Activated CD8-positive, alpha-beta memory T cell treated with anti-CD3 and anti-CD28 coated beads, Interleukin-2, amount 10 ng/mL, durations not matched to agents 7 days and 5 days (primary cell): ENCODE measurements around the gene EMP3. TPM values are rescaled to one million over a fixed set of nuclear protein-coding genes. Genes with fewer than 3 reads are reported as not detected.
A peak's percentile ranks its signal among the peaks of the same experiment; 100 is the strongest.
"Not testable (repeated sequence)": the region's sequence is repeated elsewhere in the genome, so short reads cannot be mapped to it uniquely, and the experiment has no call there.

Experiments used
- ATAC-seq: fragments of 150-1000 bp; cut with Tn5 transposase; one replicate; pipeline ENCODE4 v1.10.0; 2021; ENCODE audit warnings: moderate library complexity
- CTCF ChIA-PET: fragments of 350-600 bp; sonication (Branson Sonifier 250); formaldehyde crosslinking; loops from one replicate; lab custom pipeline; 2021; ENCODE audit warnings: antibody characterized with exemption; lab: Charles Lee
- DNase-seq: peaks from one replicate; pipeline ENCODE4 v3.0.0-alpha.2; 2020
- H3K27ac Mint-ChIP-seq: one replicate; pipeline ENCODE4 v1.8.0; 2021; ENCODE audit warnings: mild to moderate bottlenecking, mixed read lengths
- H3K27me3 Mint-ChIP-seq: one replicate; pipeline ENCODE4 v1.8.0; 2021; ENCODE audit warnings: mixed read lengths
- H3K36me3 Mint-ChIP-seq: one replicate; pipeline ENCODE4 v1.8.0; 2021; ENCODE audit warnings: mild to moderate bottlenecking, mixed read lengths
- H3K4me1 Mint-ChIP-seq: one replicate; pipeline ENCODE4 v1.8.0; 2021; ENCODE audit warnings: mixed read lengths
- H3K4me3 Mint-ChIP-seq: one replicate; pipeline ENCODE4 v1.8.0; 2021; ENCODE audit warnings: mild to moderate bottlenecking, moderate library complexity, mixed read lengths
- H3K9me3 Mint-ChIP-seq: one replicate; pipeline ENCODE4 v1.8.0; 2022; ENCODE audit warnings: low read depth, mixed read lengths
- total RNA-seq, 2 experiments: library from RNA; stranded (reverse); gene quantifications; one replicate each; pipeline ENCODE4 v1.2.3, GENCODE V29; 2021

EMP3 gene
- total RNA-seq, 2 experiments from 2014 or later, result 291 to 294 TPM

GRCh38 chr19:48359123-48359522, 33.8 kb downstream of the EMP3 start:
- Mint-ChIP-seq H3K4me1 (peaks cover 8% of the 10 kb centered on the region), H3K4me3 (no peak overlapping the region), H3K27me3 (no peaks in the 10 kb centered on the region), H3K27ac (no peak overlapping the region), H3K9me3 (no peaks in the 10 kb centered on the region), H3K36me3 (peaks cover 4% of the 10 kb centered on the region)
- DNase-seq, result no peak
- CTCF ChIA-PET, result interaction anchor here (1.8 kb wide), 1 partner anchor 45 kb away, joined by 7 read pairs; no protein-coding TSS in a partner anchor
- no peak for ATAC-seq

GRCh38 chr19:48361912-48362311, 36.6 kb downstream of the EMP3 start:
- Mint-ChIP-seq H3K27ac (no peak overlapping the region), H3K4me1 (peaks cover 16% of the 10 kb centered on the region), H3K4me3 (no peak overlapping the region), H3K27me3 (no peaks in the 10 kb centered on the region), H3K9me3 (no peaks in the 10 kb centered on the region), H3K36me3 (peaks cover 4% of the 10 kb centered on the region)
- DNase-seq, result no peak
- CTCF ChIA-PET, result interaction anchor here (0.6 to 5.1 kb wide), 3 partner anchors 25 to 29 kb away, joined by 3 to 36 read pairs (median 28); partner anchors contain the start of gene KDELR1
- ATAC-seq, result no peak

DNA sequence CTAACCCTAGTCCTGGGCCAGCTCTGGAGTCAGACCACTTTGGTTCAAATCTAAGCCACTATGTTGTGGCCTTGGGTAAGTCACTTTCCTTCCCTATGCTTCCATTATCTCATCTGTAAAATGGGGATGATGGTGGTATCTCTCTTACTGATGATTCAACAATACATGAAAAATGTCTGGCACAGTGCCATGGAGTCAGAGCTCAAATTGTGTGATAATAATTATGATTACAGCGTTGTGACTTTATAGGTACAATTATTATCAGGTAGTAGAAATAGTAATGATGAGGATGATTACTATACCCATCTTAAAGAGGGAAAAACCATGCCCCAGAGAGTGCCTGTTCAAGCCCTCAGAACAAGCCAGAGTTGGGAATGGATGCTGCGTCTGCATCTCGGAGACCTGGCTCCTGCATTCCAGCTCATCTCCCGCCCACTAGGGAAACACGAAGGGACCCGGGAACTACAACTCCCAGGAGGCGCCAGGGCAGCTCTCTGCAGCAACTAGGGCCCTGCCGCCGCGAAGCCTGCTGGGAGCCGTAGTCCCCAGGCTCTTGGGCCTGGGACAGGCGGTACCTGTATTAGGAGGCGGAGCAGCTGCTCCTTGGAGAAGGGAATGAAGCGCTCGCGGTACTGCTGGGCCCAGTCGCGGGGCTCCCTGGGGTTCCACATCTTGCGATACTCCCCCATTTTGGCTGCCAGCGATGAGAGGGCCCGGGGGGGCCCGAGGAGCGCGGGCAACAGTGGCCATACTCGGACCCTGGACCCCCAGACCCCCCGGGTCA, 37.6 kb downstream of the EMP3 start:
- H3K36me3 Mint-ChIP-seq, result peaks cover 4% of the 10 kb centered on the region
- DNase-seq, result peak; percentile 96
- H3K27ac Mint-ChIP-seq, result peak overlapping the region; percentile 92
- peak; percentile 69 for ATAC-seq
- no peaks in the 10 kb centered on the region for H3K9me3 Mint-ChIP-seq
- H3K27me3 Mint-ChIP-seq, result no peaks in the 10 kb centered on the region
- H3K4me1 Mint-ChIP-seq, result peaks cover 16% of the 10 kb centered on the region
- H3K4me3 Mint-ChIP-seq, result peak overlapping the region; percentile 81
- CTCF ChIA-PET, result interaction anchor here (0.6 to 5.1 kb wide), 14 partner anchors 9 to 225 kb away, joined by 3 to 36 read pairs (median 5); partner anchors contain the start of gene KDELR1

DNA sequence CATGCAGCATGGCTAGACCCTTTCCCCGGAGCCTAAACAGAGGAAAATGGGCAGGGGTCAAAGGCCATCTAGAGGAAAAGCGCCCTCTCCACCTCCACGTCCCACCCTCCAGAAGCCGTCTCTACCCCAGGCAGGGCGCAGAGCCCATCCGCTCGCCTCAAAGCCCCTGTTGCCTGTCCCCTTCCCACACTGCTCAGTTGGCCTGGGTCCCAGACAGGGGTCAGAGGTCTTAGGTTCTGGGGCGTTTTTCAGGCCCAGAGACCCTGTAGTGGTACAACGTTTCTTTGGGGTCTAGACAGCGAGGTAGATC, 38.1 kb downstream of the EMP3 start:
- peaks cover 16% of the 10 kb centered on the region for H3K4me1 Mint-ChIP-seq
- DNase-seq (no peak), ATAC-seq (peak; percentile 6)
- H3K4me3 Mint-ChIP-seq, result peak overlapping the region; percentile 81
- H3K36me3 Mint-ChIP-seq, result peaks cover 3% of the 10 kb centered on the region
- no peaks in the 10 kb centered on the region for H3K9me3 Mint-ChIP-seq
- H3K27me3 Mint-ChIP-seq, result no peaks in the 10 kb centered on the region
- CTCF ChIA-PET, result interaction anchor here (0.7 to 5.1 kb wide), 13 partner anchors 9 to 225 kb away, joined by 3 to 36 read pairs (median 5); partner anchors contain the start of gene KDELR1
- H3K27ac Mint-ChIP-seq, result peak overlapping the region; percentile 92

- ATAC-seq (peak; percentile 90), DNase-seq (peak; percentile 100)
- Mint-ChIP-seq H3K4me3 (peak within 1 kb of the TSS; percentile 81), H3K27me3 (no peaks in the 10 kb centered on the region), H3K36me3 (peaks cover 1% of the 10 kb centered on the region), H3K4me1 (peaks cover 16% of the 10 kb centered on the region), H3K9me3 (no peaks in the 10 kb centered on the region), H3K27ac (peak within 1 kb of the TSS; percentile 92)
- CTCF ChIA-PET, result interaction anchor here (0.5 to 5.1 kb wide), 15 partner anchors 10 to 225 kb away, joined by 3 to 36 read pairs (median 5); partner anchors contain the start of gene KDELR1
Measured at GRCh38 chr19:48363810-48364597, 38.7 kb downstream of the EMP3 start, which contains the start of the genes SYNGR4 and TMEM143. Gene SYNGR4 (plus strand): TSS chr19:48364367. CDS start chr19:48365843, 1,476 bp downstream. Gene TMEM143 (minus strand): TSS chr19:48363940. CDS start chr19:48363920, 20 bp downstream.

DNA sequence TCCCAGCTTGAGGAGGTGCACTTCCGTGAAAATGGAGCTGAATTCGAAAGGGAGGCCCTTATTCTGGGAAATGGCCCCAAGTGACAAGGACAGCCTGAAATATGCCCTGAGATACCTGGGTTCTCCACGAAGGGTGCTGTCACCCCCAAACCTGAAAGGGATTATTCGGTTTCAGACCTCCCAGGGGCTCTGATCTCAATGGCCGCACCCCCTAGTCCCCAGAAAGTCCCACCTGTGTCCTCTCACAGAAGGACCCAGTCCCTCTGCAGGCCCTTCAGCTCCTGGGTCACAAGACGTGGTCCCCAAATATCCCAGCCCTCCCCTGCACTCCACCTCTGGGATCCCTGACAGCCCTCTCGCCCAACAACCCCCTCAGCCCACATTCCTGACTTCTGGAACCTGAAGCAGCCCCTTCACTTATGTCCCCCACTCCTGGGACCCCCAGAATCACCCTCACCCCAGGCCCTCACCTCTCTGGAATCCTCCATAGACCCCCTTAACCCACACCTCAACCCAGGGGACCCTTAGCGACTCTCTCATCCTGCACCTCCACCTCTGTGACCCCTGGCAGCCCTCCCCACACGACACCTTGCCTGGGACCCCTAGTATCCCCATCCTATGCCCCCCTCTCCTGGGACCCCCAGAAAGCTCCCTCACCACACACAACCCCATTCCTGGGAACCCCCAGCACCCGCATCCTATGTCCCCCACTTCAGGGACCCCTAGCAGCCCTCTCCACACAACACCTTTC, 39.4 kb downstream of the EMP3 start:
- CTCF ChIA-PET, result interaction anchor here (0.5 to 5.1 kb wide), 10 partner anchors 14 to 224 kb away, joined by 3 to 36 read pairs (median 5); partner anchors contain the start of gene KDELR1
- Mint-ChIP-seq H3K4me3 (peak overlapping the region; percentile 81), H3K27ac (peak overlapping the region; percentile 92)

DNA sequence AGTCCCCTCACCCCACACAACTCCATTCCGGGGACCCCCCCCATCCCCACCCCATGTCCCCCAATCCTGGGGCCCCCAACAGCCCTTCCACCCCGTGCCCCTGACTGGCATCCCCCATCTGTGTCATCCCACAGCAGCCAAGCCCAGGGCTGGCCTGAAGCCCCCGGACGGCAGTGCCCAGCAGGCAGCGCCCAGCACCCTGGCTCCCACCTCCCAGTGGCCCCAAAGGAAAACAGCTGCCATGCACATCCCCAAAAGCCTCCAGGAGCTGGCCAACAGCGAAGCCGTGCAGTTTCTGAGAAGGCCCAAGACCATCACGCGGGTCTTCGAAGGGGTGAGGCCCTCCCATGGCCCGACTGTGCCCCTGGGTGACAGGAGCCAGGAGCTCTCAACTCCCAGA, 40.2 kb downstream of the EMP3 start:
- CTCF ChIA-PET, result interaction anchor here (0.7 kb wide), 1 partner anchor 26 kb away, joined by 3 read pairs; the partner anchor contains the start of gene KDELR1
- ATAC-seq, result no peak
- H3K9me3 Mint-ChIP-seq, result no peaks in the 10 kb centered on the region
- H3K27me3 Mint-ChIP-seq, result no peaks in the 10 kb centered on the region
- H3K4me1 Mint-ChIP-seq, result peaks cover 16% of the 10 kb centered on the region
- peak overlapping the region; percentile 24 for H3K27ac Mint-ChIP-seq
- H3K4me3 Mint-ChIP-seq, result no peak overlapping the region
- H3K36me3 Mint-ChIP-seq, result peaks cover 1% of the 10 kb centered on the region
- DNase-seq, result no peak

More for the DNA sequence above, 39.4 kb downstream of the EMP3 start:
- Mint-ChIP-seq H3K27me3 (no peaks in the 10 kb centered on the region), H3K36me3 (peaks cover 1% of the 10 kb centered on the region), H3K9me3 (no peaks in the 10 kb centered on the region), H3K4me1 (peaks cover 16% of the 10 kb centered on the region)
- ATAC-seq (no peak), DNase-seq (no peak)

- ATAC-seq, result no peak
Measured at GRCh38 chr19:48367855-48368254, 42.5 kb downstream of the EMP3 start.

DNA sequence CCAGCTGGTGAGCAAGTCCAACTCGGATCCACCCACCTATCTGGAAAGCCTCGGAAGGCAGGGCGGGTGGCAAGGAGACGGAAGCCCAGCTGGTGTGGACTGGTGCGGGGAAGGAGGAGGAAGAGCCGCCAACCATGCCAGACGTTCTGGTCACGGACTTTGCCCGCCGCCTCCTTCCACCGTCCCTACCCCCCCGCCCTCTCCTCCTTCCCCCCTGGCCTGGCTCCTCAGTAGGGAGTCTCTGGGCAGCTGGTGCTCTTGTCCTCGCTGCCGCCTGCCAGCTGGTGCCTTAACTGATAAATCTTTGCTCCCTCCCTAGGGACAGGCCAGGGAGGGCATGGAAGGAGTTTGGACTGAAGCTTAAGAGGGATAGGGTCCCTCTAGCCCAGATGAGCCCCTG, 43.6 kb downstream of the EMP3 start:
- H3K4me1 Mint-ChIP-seq, result peaks cover 7% of the 10 kb centered on the region
- no peaks in the 10 kb centered on the region for H3K27me3 Mint-ChIP-seq
- H3K27ac Mint-ChIP-seq, result no peak overlapping the region
- no peaks in the 10 kb centered on the region for H3K36me3 Mint-ChIP-seq
- CTCF ChIA-PET, result no interaction called here
- no peaks in the 10 kb centered on the region for H3K9me3 Mint-ChIP-seq
- DNase-seq, result no peak
- ATAC-seq, result no peak
- H3K4me3 Mint-ChIP-seq, result no peak overlapping the region

More at GRCh38 chr19:48367855-48368254, 42.5 kb downstream of the EMP3 start:
- H3K27me3 Mint-ChIP-seq, result no peaks in the 10 kb centered on the region
- DNase-seq, result no peak
- no peak overlapping the region for H3K4me3 Mint-ChIP-seq
- H3K9me3 Mint-ChIP-seq, result no peaks in the 10 kb centered on the region
- H3K4me1 Mint-ChIP-seq, result peaks cover 10% of the 10 kb centered on the region
- CTCF ChIA-PET, result interaction anchor here (0.6 kb wide), 1 partner anchor 23 kb away, joined by 3 read pairs; the partner anchor contains the start of gene KDELR1
- no peak overlapping the region for H3K27ac Mint-ChIP-seq
- no peaks in the 10 kb centered on the region for H3K36me3 Mint-ChIP-seq

DNA sequence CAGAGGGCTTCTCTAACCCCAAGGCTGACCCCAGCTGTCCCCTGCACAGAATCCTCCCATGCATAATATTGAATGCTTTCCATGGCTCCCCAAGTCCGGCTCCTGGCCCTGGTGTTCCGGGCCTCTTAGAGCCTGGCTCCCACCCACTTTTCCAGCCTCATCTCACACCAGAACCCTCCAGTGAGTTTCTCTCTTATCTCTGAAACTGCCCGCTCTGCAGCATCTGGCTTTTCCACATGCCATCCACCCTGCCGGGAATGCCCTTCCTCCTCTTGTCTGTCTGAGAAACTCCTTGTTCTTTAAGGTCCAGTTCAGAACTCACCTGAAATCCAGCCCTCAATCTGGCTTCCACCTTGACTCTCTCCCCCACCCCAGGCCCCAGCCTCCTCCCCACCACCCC, 45.6 kb downstream of the EMP3 start:
- Mint-ChIP-seq H3K4me3 (no peak overlapping the region), H3K27ac (no peak overlapping the region), H3K27me3 (no peaks in the 10 kb centered on the region), H3K36me3 (no peaks in the 10 kb centered on the region), H3K4me1 (no peaks in the 10 kb centered on the region), H3K9me3 (no peaks in the 10 kb centered on the region)
- CTCF ChIA-PET, result interaction anchor here (0.6 to 1.1 kb wide), 2 partner anchors 20 to 32 kb away, joined by 3 to 10 read pairs; partner anchors contain the start of gene KDELR1
- no peak for DNase-seq
- ATAC-seq, result no peak

DNA sequence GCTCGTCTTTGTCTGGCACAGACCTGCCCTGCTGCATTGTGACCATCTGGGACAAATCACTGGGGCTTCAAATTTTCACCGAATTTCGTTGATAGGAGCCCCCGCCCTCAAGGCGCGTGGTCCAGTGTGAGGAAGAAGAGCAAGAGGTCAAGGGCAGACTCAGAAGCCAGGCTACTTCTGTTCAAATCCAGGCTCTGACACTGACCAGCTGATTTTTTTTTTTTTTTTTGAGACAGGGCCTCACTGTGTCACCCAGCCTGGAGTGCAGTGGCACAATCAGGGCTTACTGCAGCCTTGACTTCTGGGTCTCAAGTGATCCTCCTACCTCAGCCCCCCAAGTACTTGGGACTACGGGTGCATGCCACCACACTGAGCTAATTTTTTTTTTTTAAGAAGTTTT, 46.0 kb downstream of the EMP3 start:
- Mint-ChIP-seq H3K9me3 (no peaks in the 10 kb centered on the region), H3K27me3 (no peaks in the 10 kb centered on the region), H3K27ac (no peak overlapping the region), H3K4me1 (no peaks in the 10 kb centered on the region), H3K36me3 (no peaks in the 10 kb centered on the region), H3K4me3 (no peak overlapping the region)
- CTCF ChIA-PET, result interaction anchor here (0.6 to 1.1 kb wide), 2 partner anchors 20 to 33 kb away, joined by 3 to 10 read pairs; partner anchors contain the start of gene KDELR1
- ATAC-seq (no peak), DNase-seq (no peak)

DNA sequence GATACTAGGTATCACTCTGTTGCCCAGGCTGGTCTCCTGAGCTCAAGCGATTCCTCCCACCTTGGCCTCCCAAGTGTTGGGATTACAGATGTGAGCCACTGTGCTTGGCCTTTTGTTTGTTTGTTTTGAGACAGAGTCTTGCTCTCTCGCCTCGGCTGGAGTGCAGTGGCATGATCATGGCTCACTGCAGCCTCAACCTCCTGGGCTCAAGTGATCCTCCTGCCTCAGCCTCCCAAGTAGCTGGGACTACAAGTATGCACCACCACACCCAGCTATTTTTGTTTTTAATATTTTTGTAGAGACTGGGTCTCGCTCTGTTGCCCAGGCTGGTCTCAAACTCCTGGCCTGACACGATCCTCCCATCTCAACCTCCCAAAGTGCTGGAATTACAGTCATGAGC, 46.4 kb downstream of the EMP3 start:
- not testable (repeated sequence) for H3K27ac Mint-ChIP-seq, H3K36me3 Mint-ChIP-seq, H3K4me1 Mint-ChIP-seq, DNase-seq, H3K27me3 Mint-ChIP-seq, H3K9me3 Mint-ChIP-seq, ATAC-seq, H3K4me3 Mint-ChIP-seq
- CTCF ChIA-PET, result interaction anchor here (1.1 kb wide), 1 partner anchor 19 kb away, joined by 10 read pairs; the partner anchor contains the start of gene KDELR1
